MM.1S (cell line): Measurements from ENCODE around the gene STXBP1.

Experiments used
- DNase-seq: peaks from one replicate; pipeline ENCODE4 v3.0.0-alpha.2; 2015
- H2AFZ ChIP-seq: fragments of 300-600 bp; sonication (generic); 2 replicates; pipeline ENCODE4 v1.6.0; 2016; ENCODE audit warnings: antibody characterized with exemption, low read length
- H3F3A ChIP-seq: fragments of 300-600 bp; sonication (generic); 2 replicates; pipeline ENCODE4 v1.6.1; 2016; ENCODE audit warnings: mild to moderate bottlenecking, antibody characterized with exemption, low read length, moderate library complexity, mixed read lengths; ENCODE audit not compliant: insufficient read depth
- H3K27ac ChIP-seq: fragments of 300-600 bp; sonication (generic); 2 replicates; pipeline ENCODE4 v1.5.1; 2016; ENCODE audit warnings: mild to moderate bottlenecking, low read length
- H3K27me3 ChIP-seq: fragments of 300-600 bp; sonication (generic); replicated peaks from 2 replicates; pipeline ENCODE4 v1.6.0; 2016; ENCODE audit warnings: low read length; ENCODE audit not compliant: insufficient read depth
- H3K36me3 ChIP-seq: fragments of 300-600 bp; sonication (generic); replicated peaks from 2 replicates; pipeline ENCODE4 v1.6.1; 2016; ENCODE audit warnings: mild to moderate bottlenecking, low read length, mixed read lengths; ENCODE audit not compliant: insufficient read depth
- H3K4me1 ChIP-seq: fragments of 300-600 bp; sonication (generic); 2 replicates; pipeline ENCODE4 v1.6.1; 2016; ENCODE audit warnings: low read length, mixed read lengths
- H3K4me2 ChIP-seq: fragments of 300-600 bp; sonication (generic); 2 replicates; pipeline ENCODE4 v1.6.0; 2016; ENCODE audit warnings: low read depth, low read length
- H3K4me3 ChIP-seq: fragments of 300-600 bp; sonication (generic); 2 replicates; pipeline ENCODE4 v1.5.1; 2016; ENCODE audit warnings: low read length, mixed read lengths
- H3K79me2 ChIP-seq: fragments of 300-600 bp; sonication (generic); 2 replicates; pipeline ENCODE4 v1.6.1; 2016; ENCODE audit warnings: mixed run types, low read length, mixed read lengths
- H3K9ac ChIP-seq: fragments of 300-600 bp; sonication (generic); 2 replicates; pipeline ENCODE4 v1.6.1; 2016; ENCODE audit warnings: low read length, mixed read lengths
- H3K9me2 ChIP-seq: fragments of 300-600 bp; sonication (generic); replicated peaks from 2 replicates; pipeline ENCODE4 v1.6.1; 2016; ENCODE audit warnings: mild to moderate bottlenecking, low read length, mixed read lengths; ENCODE audit not compliant: insufficient read depth
- H3K9me3 ChIP-seq: fragments of 300-600 bp; sonication (generic); replicated peaks from 2 replicates; pipeline ENCODE4 v1.6.1; 2016; ENCODE audit warnings: mild to moderate bottlenecking, low read length, mixed read lengths; ENCODE audit not compliant: insufficient read depth
- H4K20me1 ChIP-seq: fragments of 300-600 bp; sonication (generic); 2 replicates; pipeline ENCODE4 v1.6.1; 2016; ENCODE audit warnings: mild to moderate bottlenecking, low read length, moderate library complexity, mixed read lengths; ENCODE audit not compliant: insufficient read depth
- EZH2 ChIP-seq: fragments of 300-600 bp; sonication (generic); optimal IDR thresholded peaks from 2 replicates; pipeline ENCODE3; 2017; ENCODE audit warnings: low read depth, mild to moderate bottlenecking, antibody characterized with exemption, low read length, mixed read lengths
- EZH2phosphoT487 ChIP-seq: fragments of 300-600 bp; sonication (generic); IDR thresholded peaks from 2 replicates; pipeline ENCODE4 v1.6.1; 2018; ENCODE audit warnings: antibody characterized with exemption, low read length
- TF ChIP-seq, protein P1 (sequence below): fragments of 300-600 bp; sonication (generic); IDR thresholded peaks from 2 replicates; pipeline ENCODE4 v1.5.1; 2016; ENCODE audit warnings: antibody characterized with exemption, low read length, mixed read lengths

Gene STXBP1

DNA sequence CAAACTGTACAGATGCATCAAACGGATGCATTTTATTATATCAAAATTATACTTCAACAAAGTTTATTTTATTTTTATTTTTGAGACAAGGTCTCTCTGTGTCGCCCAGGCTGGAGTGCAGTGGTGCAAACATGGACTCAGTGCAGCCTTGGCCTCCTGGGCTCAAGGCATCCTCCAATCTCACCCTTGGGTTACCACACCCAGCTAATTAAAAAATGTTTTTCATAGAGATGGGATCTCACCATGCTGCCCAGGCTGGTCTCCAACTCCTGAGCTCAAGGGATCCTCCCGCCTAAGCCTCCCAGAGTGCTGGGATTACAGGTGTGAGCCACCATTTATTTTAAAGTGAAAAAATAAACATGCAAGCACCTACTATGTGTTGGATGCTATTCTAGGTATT lies 40.1 kb upstream of the STXBP1 start:
- no peak overlapping the region for H3K9ac ChIP-seq
- H3F3A ChIP-seq: peaks cover 6% of the 10 kb centered on the region; the same call in 1 of the 2 replicates
- H4K20me1 ChIP-seq: no peaks in the 10 kb centered on the region
- no peak for DNase-seq
- TF ChIP-seq, protein P1, sequence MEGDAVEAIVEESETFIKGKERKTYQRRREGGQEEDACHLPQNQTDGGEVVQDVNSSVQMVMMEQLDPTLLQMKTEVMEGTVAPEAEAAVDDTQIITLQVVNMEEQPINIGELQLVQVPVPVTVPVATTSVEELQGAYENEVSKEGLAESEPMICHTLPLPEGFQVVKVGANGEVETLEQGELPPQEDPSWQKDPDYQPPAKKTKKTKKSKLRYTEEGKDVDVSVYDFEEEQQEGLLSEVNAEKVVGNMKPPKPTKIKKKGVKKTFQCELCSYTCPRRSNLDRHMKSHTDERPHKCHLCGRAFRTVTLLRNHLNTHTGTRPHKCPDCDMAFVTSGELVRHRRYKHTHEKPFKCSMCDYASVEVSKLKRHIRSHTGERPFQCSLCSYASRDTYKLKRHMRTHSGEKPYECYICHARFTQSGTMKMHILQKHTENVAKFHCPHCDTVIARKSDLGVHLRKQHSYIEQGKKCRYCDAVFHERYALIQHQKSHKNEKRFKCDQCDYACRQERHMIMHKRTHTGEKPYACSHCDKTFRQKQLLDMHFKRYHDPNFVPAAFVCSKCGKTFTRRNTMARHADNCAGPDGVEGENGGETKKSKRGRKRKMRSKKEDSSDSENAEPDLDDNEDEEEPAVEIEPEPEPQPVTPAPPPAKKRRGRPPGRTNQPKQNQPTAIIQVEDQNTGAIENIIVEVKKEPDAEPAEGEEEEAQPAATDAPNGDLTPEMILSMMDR: no peak
- TF ChIP-seq EZH2 (no peak), EZH2phosphoT487 (no peak)
- H3K9me3 ChIP-seq: no peaks in the 10 kb centered on the region
- peaks cover 14% of the 10 kb centered on the region for H3K4me1 ChIP-seq
- H3K4me2 ChIP-seq: no peak overlapping the region
- no peaks in the 10 kb centered on the region for H3K79me2 ChIP-seq
- H3K27me3 ChIP-seq: no peaks in the 10 kb centered on the region
- no peaks in the 10 kb centered on the region for H3K9me2 ChIP-seq
- H3K27ac ChIP-seq: no peak overlapping the region
- H2AFZ ChIP-seq: no peak overlapping the region
- H3K36me3 ChIP-seq: no peaks in the 10 kb centered on the region
- no peak overlapping the region for H3K4me3 ChIP-seq

DNA sequence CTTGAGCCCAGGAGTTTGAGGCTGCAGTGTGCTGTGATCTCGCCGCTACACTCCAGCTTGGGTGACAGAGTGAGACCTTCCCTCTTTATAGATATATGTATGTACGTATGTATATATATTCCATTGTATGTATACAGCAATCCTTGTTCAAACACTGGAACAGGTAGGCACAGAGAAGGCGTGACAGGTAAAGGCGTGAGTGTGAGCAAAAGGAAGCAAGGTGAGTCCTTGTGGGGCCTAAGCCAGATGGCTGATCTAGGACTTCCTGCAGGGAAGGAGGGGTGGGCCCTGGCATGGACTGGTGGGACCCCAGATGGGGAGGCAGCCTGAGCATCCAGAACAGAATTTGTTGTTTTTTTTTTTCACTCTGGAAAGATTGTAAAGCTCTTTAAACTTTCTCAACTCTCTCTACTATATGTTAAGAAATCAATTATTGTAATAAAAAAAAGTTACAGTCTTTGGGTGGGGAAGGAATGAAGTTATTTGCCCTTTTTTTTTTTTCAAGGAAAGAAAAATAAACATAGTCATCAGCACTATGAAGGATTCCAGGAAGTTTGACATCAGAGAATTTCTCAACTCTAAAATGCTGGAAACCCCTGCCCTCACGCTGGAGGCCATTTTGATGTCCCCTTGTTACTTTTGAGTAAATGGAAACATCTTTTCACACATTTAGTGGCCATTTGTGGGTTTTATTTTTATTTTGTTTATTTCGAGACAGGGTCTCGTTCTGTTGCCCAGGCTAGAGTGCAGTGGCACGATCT lies 38.9 kb upstream of the STXBP1 start:
- Histone ChIP-seq H3K9me2 (no peaks in the 10 kb centered on the region), H3K27ac (no peak overlapping the region), H2AFZ (no peak overlapping the region), H4K20me1 (no peaks in the 10 kb centered on the region), H3F3A (peaks cover 6% of the 10 kb centered on the region; the same call in 1 of the 2 replicates), H3K9me3 (no peaks in the 10 kb centered on the region), H3K4me1 (peaks cover 14% of the 10 kb centered on the region), H3K4me3 (no peak overlapping the region), H3K36me3 (no peaks in the 10 kb centered on the region), H3K27me3 (no peaks in the 10 kb centered on the region), H3K79me2 (no peaks in the 10 kb centered on the region), H3K4me2 (no peak overlapping the region), H3K9ac (no peak overlapping the region)
- no peak for DNase-seq
- TF ChIP-seq, protein P1: no peak
- TF ChIP-seq EZH2phosphoT487 (no peak), EZH2 (no peak)

DNA sequence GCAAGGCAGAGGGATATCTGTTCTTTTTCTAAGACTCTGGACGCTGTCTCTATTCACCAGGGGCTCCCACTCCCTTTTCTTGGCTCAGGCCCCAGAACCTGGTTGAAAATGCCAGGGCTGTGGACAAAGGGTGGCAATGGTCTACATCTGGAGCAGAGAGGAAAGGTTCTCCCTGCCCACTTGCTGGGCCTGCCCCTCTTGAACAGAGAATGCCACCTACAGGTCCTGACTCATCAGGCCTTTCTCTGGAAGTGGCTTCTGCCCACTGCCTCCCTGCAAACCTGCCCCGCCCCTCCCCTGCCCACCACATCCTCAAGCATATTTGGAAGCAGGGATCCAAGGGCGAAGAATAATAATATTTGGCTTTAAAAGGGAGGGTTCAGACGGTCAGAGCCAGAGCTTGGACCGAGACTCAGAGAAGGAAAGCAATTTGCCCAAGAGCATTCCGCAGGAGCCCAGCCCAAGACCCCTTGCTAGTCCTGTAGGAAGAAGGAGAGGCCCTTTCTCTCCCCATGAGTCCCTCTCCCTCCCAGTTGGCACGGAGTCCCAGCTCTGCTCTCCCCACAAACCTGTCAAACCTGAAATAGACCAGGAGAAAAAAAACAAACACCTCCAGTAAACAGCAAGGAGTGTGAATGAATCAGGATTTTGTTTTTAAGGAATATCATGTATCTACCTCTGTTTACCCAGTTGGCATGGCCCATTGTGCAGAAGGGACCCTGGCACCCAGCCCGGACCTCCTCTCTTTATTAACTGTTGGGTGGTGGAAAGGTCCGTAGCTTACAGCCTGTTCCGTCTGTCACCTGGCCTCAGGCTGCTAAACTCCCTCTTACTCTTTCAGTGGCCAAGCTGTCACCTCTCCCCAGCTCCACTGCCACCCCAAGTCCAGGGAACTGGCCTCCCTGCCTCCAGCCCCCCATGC lies 37.7 kb upstream of the STXBP1 start:
- Histone ChIP-seq H2AFZ (no peak overlapping the region), H3K9me2 (no peaks in the 10 kb centered on the region), H3K27me3 (no peaks in the 10 kb centered on the region), H3K79me2 (no peaks in the 10 kb centered on the region), H3K9me3 (no peaks in the 10 kb centered on the region), H3F3A (peaks cover 6% of the 10 kb centered on the region; the same call in 1 of the 2 replicates), H4K20me1 (no peaks in the 10 kb centered on the region), H3K27ac (no peak overlapping the region), H3K9ac (no peak overlapping the region), H3K4me2 (no peak overlapping the region), H3K4me1 (peaks cover 14% of the 10 kb centered on the region), H3K36me3 (no peaks in the 10 kb centered on the region), H3K4me3 (no peak overlapping the region)
- DNase-seq: no peak
- TF ChIP-seq EZH2: no peak
- TF ChIP-seq, protein P1: no peak
- no peak for TF ChIP-seq EZH2phosphoT487
